Measurements from ENCODE around the gene CHRNB2. TPM values are rescaled to one million over a fixed set of nuclear protein-coding genes. Genes with fewer than 3 reads are reported as not detected.

CHRNB2 gene
- polyA plus RNA-seq, 1 donor (not counting 4 experiments of a cell fraction or from before 2014, with no cell fraction given): 0.09 TPM

DNA sequence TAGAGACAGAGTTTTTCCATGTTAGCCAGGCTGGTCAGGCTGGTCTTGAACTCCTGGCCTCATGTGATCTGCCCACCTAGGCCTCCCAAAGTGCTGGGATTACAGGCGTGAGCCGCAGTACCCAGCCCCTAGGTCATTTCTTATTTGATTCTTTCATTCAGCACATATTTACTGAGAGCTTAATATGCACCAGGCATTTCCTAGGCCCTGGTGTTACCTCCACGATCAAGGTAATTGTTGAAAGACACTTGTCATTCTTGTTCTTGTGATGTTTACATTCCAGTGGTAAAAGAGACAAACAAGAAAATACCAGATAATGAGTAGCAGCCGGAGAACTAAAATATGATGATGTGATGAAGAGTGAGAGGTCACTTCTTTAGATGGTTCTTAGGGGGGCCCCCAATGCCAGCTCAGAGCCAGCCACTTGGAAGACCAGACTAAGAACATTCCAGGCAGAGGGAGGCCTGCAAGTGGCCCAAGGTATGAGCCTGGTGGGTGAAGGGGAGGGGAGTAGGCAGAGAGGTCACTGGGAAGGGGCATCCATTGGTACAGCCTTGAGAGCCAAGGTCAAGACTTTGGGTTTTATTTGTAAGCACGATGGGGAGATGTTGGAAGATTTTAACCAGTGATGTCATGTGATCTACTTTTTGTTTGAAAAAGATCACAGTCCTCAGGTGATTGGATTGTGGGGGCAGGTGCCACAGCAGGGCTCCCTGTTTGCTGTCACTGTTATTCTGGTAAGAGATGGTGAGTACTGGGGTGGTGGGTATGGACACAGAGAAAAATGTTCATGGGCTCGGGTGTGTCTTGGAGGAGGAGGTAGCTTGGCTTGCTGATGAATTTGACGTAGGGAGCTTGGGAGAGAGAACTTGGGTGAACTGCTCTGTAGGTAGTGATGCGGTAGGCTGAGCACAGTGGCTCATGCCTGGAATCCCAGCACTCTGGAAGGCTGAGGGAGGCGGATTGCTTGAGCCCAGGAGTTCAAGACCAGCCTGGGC lies 27.8 kb upstream of the CHRNB2 start:
- Histone ChIP-seq H3K9me3 (ENCODE audit: control insufficient read depth, low read depth, low read length) (no peaks in the 10 kb centered on the region), H3K9ac (ENCODE audit: control insufficient read depth, extremely low read depth, insufficient read depth, low read length) (no peak overlapping the region), H3K79me2 (ENCODE audit: control insufficient read depth, insufficient read depth, low read length) (no peaks in the 10 kb centered on the region), H3K4me2 (ENCODE audit: control insufficient read depth, extremely low read depth, insufficient read depth, low read depth, low read length) (no peak overlapping the region), H3K4me3 (ENCODE audit: control insufficient read depth in 2 of 3, extremely low read depth in 1 of 3, insufficient read depth in 2 of 3, low read depth in 1 of 3, low read length in 3 of 3) (no peak overlapping the region), H2AFZ (ENCODE audit: control insufficient read depth, low read length) (no peak overlapping the region), H3K4me1 (ENCODE audit: control insufficient read depth, extremely low read depth, insufficient read depth, low read length) (no peaks in the 10 kb centered on the region), H4K20me1 (ENCODE audit: control insufficient read depth, extremely low read depth, insufficient read depth, low read length) (no peaks in the 10 kb centered on the region), H3K27me3 (ENCODE audit: control insufficient read depth, extremely low read depth, insufficient read depth, low read length) (peaks cover 24% of the 10 kb centered on the region), H3K36me3 (ENCODE audit: control insufficient read depth in 2 of 2, extremely low read depth in 1 of 2, insufficient read depth in 2 of 2, low read length in 2 of 2) (no peaks in the 10 kb centered on the region), H3K27ac (ENCODE audit: control insufficient read depth, insufficient read depth, low read length) (no peak overlapping the region), H3K9me1 (ENCODE audit: control insufficient read depth, extremely low read depth, insufficient read depth, low read length) (no peaks in the 10 kb centered on the region)
- TF ChIP-seq, protein P1, sequence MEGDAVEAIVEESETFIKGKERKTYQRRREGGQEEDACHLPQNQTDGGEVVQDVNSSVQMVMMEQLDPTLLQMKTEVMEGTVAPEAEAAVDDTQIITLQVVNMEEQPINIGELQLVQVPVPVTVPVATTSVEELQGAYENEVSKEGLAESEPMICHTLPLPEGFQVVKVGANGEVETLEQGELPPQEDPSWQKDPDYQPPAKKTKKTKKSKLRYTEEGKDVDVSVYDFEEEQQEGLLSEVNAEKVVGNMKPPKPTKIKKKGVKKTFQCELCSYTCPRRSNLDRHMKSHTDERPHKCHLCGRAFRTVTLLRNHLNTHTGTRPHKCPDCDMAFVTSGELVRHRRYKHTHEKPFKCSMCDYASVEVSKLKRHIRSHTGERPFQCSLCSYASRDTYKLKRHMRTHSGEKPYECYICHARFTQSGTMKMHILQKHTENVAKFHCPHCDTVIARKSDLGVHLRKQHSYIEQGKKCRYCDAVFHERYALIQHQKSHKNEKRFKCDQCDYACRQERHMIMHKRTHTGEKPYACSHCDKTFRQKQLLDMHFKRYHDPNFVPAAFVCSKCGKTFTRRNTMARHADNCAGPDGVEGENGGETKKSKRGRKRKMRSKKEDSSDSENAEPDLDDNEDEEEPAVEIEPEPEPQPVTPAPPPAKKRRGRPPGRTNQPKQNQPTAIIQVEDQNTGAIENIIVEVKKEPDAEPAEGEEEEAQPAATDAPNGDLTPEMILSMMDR (optimal IDR thresholded peaks at IDR 0.05 in 1 of 3, IDR thresholded peaks at IDR 0.05 in 1 of 3, conservative IDR thresholded peaks at IDR 0.05 in 1 of 3; ENCODE audit: extremely low read depth in 1 of 3, insufficient read depth in 2 of 3, low read length in 3 of 3): no peak
- no peak for TF ChIP-seq EZH2 (IDR thresholded peaks at IDR 0.05; ENCODE audit: low read length)
- DNase-seq (ENCODE audit: low read depth, low spot score): no peak
- FAIRE-seq: no peak
- dilution Hi-C loops (cut with MboI; ENCODE audit: extremely low pct_ligation_motif_present, low sequenced_read_pairs): no loop called here

DNA sequence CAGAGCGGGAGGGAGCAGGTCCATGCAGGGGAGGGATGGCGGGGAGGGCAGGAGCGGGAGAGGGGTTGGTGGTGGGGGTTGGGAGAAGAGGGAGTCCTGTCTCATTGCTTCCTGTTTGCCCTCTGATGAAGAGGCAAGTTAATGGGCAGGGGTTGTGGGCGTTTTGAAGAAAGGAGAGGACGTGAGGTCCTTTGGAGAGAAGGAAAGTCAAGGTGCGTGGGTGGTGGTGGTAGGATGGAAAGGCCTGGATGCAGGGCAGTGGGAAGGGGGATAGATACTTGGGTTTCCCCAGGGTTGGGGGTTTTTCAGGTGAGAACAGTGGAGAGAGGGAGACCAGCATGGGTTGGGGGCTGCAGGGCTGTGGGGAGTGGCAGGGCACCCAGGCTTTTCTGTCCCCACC lies 26.3 kb upstream of the CHRNB2 start:
- H3K36me3 ChIP-seq (ENCODE audit: control insufficient read depth in 2 of 2, extremely low read depth in 1 of 2, insufficient read depth in 2 of 2, low read length in 2 of 2): no peaks in the 10 kb centered on the region
- FAIRE-seq: no peak
- dilution Hi-C loops (cut with MboI; ENCODE audit: extremely low pct_ligation_motif_present, low sequenced_read_pairs): no loop called here

More for the DNA sequence above, 26.3 kb upstream of the CHRNB2 start:
- Histone ChIP-seq H2AFZ (ENCODE audit: control insufficient read depth, low read length) (no peak overlapping the region), H3K4me3 (ENCODE audit: control insufficient read depth in 2 of 3, extremely low read depth in 1 of 3, insufficient read depth in 2 of 3, low read depth in 1 of 3, low read length in 3 of 3) (no peak overlapping the region), H3K4me1 (ENCODE audit: control insufficient read depth, extremely low read depth, insufficient read depth, low read length) (no peaks in the 10 kb centered on the region), H3K9me3 (ENCODE audit: control insufficient read depth, low read depth, low read length) (no peaks in the 10 kb centered on the region), H3K9ac (ENCODE audit: control insufficient read depth, extremely low read depth, insufficient read depth, low read length) (no peak overlapping the region), H4K20me1 (ENCODE audit: control insufficient read depth, extremely low read depth, insufficient read depth, low read length) (no peaks in the 10 kb centered on the region), H3K27me3 (ENCODE audit: control insufficient read depth, extremely low read depth, insufficient read depth, low read length) (peaks cover 27% of the 10 kb centered on the region), H3K79me2 (ENCODE audit: control insufficient read depth, insufficient read depth, low read length) (no peaks in the 10 kb centered on the region), H3K27ac (ENCODE audit: control insufficient read depth, insufficient read depth, low read length) (no peak overlapping the region), H3K9me1 (ENCODE audit: control insufficient read depth, extremely low read depth, insufficient read depth, low read length) (no peaks in the 10 kb centered on the region), H3K4me2 (ENCODE audit: control insufficient read depth, extremely low read depth, insufficient read depth, low read depth, low read length) (no peak overlapping the region)
- TF ChIP-seq EZH2 (IDR thresholded peaks at IDR 0.05; ENCODE audit: low read length): no peak
- TF ChIP-seq, protein P1 (optimal IDR thresholded peaks at IDR 0.05 in 1 of 3, IDR thresholded peaks at IDR 0.05 in 1 of 3, conservative IDR thresholded peaks at IDR 0.05 in 1 of 3; ENCODE audit: extremely low read depth in 1 of 3, insufficient read depth in 2 of 3, low read length in 3 of 3): no peak
- no peak for DNase-seq (ENCODE audit: low read depth, low spot score)
